AG09319 (cell line): Measurements from ENCODE around the gene KRTAP10-1.

Experiments
- DNase-seq: peaks from one replicate; pipeline ENCODE4 v3.0.0-alpha.2; 2010; ENCODE audit warnings: low read depth; ENCODE audit errors: extremely low read depth
- TF ChIP-seq, protein P1 (sequence below): IDR thresholded peaks from 2 replicates; pipeline ENCODE4 v1.5.1; 2011; ENCODE audit warnings: low read depth, mild to moderate bottlenecking, inconsistent platforms, low read length, moderate library complexity

Gene KRTAP10-1

DNA sequence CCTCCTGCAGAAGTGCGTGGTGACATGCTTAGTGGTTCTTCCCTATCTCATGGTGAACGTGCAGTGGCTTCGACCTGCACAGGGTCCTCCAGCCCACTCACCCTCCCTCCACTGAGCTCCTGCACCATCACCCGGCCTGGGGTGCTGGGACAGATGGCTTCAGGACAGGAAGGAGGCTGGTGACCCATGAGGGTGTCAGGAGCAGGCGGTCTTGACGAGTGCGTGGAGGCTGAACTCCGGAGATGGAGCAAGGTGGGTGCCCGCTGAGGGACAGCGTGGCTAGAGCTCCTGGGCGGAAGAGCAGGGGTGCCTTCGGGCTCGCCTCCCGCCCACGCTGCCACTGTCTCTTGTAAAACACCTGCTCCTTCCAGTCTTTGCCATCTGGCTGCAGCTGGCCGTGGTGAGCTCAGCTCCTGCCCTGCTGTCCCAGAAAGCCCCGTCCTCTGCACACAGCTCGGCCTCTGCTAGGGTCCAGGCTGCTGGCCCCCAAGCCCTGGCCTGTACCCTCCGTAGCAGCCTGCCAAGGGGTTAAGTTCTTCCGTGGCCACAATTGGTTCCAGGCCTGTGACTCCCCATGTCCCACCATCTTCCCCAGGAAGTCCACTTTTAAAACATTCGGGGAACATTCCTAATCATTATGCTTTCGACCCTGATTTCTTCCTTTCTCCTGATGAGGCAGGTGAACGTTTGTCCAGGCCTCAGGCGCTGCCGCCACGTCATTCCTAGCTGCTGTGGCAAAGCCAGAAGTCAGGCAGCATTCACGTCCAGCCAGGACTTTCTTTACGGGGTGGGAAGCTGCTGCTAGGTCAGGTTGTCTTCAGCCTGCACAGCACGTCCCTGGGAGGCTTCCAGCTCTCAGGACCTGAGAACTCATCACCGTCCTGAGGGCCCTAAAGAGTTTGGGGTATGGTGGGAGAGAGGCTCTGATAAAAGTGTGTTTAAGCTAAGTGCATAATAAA is 8.1 kb downstream of the KRTAP10-1 start:
- no peak for DNase-seq
- TF ChIP-seq, protein P1, sequence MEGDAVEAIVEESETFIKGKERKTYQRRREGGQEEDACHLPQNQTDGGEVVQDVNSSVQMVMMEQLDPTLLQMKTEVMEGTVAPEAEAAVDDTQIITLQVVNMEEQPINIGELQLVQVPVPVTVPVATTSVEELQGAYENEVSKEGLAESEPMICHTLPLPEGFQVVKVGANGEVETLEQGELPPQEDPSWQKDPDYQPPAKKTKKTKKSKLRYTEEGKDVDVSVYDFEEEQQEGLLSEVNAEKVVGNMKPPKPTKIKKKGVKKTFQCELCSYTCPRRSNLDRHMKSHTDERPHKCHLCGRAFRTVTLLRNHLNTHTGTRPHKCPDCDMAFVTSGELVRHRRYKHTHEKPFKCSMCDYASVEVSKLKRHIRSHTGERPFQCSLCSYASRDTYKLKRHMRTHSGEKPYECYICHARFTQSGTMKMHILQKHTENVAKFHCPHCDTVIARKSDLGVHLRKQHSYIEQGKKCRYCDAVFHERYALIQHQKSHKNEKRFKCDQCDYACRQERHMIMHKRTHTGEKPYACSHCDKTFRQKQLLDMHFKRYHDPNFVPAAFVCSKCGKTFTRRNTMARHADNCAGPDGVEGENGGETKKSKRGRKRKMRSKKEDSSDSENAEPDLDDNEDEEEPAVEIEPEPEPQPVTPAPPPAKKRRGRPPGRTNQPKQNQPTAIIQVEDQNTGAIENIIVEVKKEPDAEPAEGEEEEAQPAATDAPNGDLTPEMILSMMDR: no peak

DNA sequence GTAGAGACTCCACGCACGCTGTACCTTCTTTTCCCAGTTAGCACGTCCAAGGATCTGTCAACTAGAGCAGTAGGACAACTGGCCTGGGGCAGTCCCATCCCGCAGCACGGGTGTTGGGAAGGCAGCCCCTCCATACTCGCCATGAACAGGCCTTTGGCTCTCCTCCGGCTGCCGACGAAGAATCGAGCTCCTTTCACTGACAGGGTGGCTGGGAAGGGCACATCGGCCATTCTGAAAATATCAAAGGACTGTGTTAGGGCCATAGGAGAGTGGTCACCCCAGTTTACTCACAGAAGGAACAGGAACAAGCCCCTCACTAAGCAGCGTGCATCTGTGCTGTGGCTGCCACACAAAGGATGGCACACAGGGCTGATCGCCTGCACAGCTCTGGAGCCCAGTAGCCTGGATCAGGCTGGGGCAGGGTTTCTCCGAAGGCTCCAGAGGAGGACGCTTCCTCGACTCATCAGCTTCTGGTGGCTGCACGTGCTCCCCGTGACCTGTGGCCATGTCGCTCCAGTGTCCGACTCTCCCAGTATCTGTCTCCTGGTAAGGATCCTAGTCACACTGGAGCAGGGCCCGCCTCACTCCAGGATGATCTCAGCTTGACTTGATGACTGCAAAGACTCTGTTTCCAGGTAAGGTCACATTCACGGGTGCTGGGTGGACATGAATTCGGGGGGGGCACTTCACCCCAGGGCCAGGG is 8.9 kb downstream of the KRTAP10-1 start:
- TF ChIP-seq, protein P1: no peak
- no peak for DNase-seq

DNA sequence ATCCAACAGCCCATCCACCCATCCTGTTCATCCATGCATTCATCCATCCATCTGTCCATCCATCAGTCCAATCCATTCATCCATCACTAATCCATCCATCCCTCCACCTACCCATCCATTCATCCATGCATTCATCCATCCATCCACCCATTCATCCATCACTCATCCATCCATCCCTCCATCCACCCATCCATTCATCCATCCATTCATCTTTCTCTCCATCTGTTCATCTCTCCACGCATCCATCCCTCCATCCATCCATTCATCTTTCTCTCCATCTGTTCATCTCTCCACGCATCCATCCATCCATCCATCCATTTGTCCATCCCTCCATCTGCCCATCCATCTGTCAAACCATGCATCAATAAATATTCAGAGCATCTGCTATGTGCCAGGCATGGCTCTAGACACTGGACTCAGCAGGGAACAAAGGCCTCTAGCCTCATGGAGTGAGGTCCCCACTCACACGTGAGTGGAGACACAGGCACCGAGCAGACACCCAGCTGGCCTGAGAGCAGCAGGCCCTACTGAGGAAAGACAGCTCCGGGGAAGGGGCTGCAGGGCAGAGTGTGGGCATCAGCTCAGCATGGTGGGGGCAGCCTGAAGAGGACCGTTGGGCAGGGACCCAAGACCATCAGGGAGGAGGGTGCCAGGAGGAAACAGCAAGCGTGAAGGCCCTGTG is 9.6 kb downstream of the KRTAP10-1 start:
- TF ChIP-seq, protein P1: no peak
- DNase-seq: no peak

DNA sequence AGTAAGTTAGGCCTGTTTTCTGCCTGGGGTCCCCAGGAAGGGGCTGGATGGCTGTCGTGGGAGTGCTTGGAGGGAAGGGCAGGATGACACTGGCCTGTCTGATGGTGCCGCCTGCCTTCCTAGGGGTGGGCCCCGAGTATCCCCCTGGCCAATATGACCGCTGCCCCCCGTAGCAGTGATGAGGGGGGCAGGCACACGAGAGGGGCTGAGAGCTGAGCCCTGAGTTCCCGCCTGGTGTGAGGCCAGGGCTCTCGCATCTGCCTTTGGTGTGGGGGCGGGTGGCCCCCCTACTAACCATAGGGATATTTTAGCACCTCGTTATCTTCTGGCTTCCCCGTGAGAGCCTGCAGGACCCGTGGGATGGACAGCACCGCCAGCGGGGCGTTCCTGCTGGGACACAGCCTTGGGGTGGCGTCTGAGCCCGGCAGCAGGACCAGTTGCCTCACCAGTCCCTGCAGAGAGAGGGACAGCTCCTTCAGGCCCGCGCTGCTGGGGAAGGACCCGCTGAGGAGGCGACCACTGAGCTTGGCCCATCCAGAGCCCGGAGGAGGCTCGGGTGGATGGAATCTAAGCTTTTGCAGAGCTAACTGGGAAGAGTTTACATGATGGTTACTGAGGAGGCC is 10.4 kb downstream of the KRTAP10-1 start:
- no peak for DNase-seq
- TF ChIP-seq, protein P1: no peak

DNA sequence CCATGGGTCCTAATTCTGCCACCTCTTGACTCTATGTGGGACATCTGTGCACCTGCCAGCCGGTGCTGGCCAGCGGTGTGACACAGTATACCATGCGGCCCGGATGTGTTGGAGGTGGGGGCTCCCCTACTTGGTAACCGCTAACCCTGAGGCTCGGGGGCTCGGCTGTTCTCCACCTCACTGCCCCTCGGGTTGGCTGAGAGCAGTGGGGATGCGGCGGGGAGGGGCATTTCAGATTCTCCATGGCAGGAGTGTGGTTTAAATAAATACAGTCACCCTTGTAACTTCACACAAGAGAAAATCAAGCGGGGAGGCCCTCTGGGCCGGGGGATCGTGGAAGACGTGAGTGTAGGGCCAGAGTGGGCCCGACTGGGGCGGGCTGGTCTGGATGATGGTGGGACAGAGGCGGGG is 11.0 kb downstream of the KRTAP10-1 start:
- no peak for DNase-seq
- TF ChIP-seq, protein P1: no peak

DNA sequence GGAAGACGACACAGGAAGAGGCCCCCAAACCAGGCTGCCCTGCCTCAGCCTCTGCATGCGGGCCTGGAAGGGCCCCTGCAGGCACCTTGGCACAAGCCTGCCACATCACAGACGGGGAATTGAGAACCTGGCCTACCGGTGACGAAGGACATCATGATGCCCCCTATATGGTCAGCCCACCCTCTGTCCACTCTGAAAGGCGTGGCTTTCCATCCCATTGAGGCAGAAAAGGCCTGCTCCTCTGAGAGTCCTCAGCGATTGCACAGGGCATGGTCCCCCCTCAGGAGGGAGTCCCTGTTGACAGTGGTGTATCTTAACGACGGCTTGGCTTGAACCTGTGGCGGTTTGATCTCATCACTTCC is 11.4 kb downstream of the KRTAP10-1 start:
- no peak for DNase-seq
- TF ChIP-seq, protein P1: no peak
